DMS 273 (cell line): ENCODE data around the gene TNFAIP8L3.

Source experiments
- DNase-seq: peaks from one replicate; lab custom pipeline; 2025; ENCODE audit not compliant: unreplicated experiment; lab: John Stamatoyannopoulos, UW

TNFAIP8L3 gene

DNA sequence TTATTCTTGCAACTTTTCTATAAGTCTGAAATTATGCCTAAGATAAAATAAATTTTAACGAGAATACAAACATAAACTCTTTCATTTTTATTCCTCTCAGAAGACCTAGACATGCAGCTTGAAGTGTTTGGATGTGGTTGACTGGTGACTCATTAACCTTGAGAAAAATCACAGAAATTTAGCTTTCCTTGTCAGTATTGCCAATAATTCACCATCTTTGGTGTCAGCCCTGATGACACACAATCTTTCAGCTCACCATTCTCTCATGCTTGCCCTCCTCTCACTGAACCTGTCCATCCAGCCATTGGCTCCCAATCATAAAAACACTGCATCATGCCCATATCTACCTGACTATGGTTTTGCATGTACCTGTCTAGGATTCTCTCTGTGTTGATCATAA lies 22.6 kb upstream of the TNFAIP8L3 start:
- DNase-seq: no peak

DNA sequence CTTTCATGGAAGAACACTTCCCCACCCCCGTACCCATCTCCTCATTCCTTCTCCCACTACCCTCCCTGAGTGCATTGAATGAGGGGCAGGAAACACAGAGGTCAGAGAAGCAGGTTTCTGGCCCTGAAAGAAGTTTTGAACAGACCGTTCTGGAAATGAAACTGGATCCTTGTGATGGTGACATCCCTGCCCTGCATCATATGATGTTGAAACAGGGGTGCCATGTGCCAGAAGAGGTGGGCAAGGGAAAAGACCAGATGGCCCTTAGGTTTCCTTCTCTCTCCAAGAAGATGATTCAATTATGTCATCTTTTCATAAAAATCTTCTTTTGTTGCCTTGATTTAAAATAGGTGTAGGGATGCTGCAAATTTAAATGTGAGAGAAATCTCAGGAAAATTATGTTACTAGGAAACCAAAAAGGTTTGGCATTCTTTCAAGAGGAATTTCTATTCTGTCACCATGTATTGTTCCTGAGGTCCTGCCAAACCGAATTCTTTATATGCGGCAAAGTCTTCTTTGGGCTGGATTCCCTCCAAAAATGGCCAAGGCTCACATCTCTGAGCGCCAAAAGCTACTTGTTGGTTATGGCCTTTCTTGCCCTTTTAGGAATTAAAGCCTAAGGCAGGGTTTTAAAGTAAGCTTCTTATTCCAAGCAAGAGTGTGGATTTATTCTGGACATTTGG lies 19.9 kb upstream of the TNFAIP8L3 start:
- DNase-seq: peak; percentile 13

DNA sequence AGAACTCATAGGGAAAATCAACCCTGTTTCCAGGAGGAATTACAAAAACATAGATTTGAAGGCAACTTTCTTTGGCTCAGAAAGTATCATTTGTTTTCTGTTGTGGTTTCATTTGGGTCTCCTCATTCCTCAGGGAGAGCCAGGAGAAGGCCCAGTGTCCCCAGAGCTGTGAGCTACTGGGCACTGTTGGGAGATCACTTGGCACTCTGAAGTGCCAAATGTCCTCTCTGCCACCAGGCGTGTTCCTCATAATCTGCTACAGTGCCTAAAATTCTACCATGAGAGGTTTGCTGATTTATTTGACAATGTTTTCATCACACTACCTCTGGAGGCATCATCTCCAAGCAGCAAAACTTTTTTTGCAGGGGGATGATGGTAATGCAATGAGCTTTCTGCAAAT lies 17.4 kb upstream of the TNFAIP8L3 start:
- no peak for DNase-seq

DNA sequence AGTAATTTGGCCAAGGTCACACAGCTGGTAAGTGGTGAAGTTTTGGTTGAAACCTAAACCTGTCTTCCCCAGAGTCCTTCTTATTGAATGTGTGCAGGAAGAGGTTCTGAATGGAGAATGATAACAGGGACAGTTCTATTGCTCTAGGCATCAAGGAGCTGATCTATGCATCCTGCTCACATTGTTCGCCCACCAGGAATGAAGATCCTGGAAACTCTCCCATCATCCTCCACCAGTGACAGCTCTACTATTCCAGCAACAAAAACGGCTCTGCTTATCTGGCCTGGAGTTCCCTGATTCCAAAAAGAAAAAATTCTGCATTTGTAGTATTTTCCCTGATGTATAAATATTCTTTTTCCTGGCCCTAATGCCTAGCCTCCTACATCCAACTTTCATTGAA lies 16.4 kb upstream of the TNFAIP8L3 start:
- DNase-seq: no peak

DNA sequence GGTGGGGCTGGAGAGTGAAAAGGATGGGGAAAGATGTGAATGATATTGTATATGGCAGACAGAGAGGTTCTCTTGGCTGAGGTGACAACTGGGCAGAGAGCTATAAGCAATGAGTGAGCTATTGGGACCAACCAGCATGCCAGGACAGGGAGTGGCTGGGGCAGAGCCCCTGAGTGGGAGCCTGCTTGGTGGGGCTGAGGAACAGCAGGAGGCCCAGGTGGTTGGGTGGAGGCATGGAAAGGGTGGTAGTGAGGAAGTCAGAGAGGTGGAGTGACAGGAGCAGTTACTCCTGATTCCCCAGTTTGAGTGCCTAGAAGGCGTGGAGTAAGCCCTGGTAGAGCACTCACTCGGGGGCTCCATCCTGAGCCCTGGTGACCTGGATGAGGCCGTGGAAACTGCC lies 15.5 kb upstream of the TNFAIP8L3 start:
- DNase-seq: no peak

DNA sequence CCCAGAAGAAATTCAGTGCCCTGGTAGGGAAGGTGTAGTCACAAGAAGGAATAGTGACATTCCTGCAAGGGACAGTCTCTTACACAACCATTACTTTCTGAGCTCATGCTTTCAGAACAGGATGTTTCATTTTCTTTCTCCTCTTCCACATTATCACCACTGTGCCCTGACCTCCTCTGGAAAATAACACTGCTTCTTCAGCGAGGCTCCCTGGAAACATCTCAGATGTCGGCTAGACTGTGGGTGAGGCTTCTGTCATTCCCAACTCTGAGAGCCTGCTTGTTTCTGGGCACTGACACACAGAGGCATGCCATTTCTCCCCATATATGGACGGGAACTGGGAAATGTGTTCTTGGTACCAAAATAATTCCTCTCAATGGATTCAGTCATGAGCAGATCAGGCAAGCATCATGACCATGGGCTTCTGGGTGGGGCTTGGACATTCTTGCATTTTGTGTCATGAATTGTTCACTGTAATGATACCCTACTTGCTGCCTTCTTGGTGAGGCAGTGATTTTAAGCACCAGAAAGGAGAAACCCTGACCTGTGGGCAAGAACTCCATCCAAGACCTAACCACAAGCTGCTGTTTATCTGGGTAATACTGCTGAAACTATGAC lies 14.3 kb upstream of the TNFAIP8L3 start:
- no peak for DNase-seq

DNA sequence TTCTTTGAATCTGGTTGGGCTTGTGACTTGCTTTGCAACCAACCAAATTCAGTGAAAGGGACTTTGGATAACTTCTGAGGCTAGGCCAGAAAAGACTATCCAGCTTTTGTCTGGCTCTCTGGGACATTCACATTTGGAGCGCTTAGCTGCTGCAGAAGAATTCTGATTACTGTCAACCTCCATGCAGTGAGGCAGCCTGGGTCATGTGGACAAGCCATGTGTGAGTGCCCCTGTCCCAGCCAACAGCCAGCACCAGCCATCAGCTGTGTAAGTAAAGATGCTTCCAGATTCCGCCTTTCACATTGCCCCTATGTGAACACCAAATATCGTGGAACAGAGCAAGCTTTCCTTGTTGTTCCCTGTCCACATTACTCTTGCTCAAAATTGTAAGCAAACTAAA lies 12.9 kb upstream of the TNFAIP8L3 start:
- no peak for DNase-seq

DNA sequence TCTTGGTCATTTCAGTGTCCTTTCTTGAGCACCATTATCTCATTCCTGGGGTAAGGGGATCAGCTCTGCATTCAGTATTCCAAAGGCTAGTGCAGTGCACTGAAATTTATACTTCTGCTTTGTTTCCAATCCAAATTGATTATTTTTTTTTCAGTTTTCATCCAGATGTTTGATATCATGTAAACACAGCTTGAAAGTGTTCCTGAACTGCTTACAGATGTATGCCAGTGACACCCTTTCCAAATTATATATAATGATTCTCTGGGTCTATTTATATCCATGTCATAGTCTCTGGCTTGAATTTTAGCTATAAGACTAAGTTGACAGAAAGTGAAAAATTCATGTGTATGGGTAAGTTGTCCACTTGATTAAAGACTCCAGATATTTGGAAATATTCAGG lies 11.8 kb upstream of the TNFAIP8L3 start:
- no peak for DNase-seq

DNA sequence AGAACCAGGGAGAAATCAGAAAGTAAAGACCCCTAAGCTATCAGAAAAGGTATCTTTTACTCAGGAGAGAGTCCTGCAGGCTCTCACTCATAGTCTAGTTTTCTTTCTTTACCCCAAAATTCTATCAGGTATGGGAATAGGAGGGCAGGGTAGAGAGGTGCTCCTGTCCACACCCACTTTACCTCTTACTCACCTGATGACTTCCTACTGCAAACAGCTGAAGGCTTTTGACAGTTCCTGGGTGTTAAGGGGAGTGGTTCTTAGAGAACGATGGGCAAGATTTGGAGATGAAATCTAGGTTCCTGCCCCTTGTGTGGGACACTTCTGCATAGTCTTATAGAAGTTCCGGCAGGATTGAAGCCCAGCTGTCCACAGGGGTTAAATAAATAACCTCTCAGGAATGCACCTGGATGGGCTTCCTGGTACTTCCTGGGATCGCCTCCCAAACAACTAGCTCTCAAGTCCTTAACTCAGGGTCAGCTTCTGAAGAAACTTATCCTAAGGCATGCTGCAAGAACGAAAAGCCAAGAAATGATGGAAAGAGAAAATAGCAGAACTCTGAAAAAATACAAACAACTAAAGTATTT lies 10.8 kb upstream of the TNFAIP8L3 start:
- DNase-seq: no peak

DNA sequence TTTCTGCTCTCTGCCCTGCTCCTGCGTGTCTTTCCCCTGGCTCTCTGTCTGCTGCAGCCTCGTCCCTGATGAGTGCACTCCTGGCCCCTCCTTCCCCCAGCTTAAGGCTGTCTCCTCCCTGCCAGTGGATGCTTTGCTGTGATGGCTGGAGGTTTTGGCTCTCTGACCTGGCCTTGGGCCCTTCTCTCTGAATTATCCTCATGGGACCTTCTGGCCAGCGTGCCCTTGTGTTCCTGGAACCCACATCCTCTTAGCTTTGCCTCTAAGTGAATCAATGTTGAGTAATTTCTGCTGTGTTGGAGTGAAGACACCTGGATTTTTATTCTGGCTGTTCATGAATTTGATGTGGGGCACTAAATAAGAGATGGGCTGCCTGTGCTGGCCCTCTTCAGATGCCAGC lies 9.8 kb upstream of the TNFAIP8L3 start:
- no peak for DNase-seq

DNA sequence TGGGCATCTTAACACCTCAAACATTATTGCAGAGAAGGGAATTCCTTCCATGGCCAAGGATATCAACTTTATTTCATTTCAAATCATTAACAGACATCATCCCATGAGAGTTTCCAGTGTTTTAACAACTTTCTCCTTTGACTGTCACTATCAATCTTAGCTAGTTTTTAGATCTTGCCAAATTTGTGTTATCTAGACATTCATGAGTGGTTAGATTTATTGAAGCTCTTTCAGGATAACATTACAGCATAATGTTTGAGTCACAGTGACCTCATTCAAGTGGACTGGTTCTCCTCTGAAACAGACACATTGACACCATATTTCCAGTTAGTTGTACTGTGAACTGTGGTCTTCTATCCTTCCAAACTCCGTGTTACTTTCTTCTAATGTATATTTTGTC lies 8.6 kb upstream of the TNFAIP8L3 start:
- DNase-seq: no peak

DNA sequence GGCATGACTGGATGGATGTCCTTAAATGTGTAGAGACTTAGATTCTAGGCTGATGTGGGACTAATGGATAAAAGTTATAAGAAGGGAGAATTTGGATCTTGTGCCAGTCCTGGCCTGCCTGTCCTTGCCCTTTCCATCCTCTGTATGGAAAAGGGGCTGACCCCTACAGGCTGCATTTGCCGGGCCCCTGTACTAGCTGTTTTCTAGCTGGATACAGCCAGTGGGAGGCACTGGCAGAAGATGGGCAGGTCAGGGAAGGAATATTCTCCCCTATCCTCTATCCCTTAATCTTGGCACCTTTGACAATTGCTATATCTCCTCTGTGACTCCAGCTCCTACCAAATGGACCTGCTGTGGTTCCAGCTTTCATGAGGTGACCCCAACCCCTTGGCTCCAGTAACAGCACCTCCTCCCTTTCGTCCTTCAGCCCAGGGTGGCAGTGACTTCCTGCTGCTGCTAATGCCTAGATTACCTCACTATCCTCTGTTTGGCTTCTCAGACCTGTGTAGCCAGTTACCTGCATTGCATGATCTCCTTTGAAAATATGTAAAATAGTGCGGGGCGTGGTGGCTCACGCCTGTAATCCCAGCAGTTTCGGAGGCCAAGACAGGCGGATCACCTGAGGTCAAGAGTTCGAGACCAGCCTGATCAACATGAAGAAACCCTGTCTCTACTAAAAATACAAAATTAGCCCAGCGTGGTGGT lies 6.2 kb upstream of the TNFAIP8L3 start:
- DNase-seq: no peak

DNA sequence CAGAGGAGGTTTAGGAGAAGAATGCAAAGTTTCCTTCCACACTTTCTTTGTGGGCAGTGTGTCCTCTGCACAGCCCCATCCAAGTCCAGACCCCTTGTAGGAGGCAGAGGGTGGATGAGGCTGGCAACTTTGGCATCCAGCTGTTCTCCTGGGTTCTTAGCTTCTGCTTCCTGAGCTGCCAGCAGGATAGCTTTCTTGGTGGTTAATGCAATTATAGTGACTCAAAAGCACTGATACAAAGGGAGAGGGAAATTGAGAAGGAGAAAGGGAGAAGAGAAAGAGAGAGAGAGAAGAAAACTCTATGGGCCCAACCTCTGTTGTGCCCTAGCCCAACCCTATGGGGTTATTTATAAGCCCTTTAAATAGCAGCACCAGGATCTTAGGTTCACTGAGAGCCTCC lies 4.5 kb upstream of the TNFAIP8L3 start:
- DNase-seq: no peak

DNA sequence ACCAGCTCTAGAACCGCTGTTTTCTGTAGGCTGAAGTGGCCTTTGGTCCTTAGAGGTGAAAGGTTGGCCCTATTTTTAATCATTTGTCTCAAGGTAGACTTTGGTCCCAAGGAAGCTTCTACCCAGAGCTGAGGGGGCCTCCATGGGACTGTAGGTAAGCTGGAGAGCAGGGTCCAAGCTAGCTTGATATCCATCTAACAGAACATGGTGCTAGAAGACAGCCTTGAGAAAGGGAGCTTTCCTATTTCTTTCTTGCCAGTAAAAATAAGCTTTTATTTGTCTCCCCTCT lies 3.6 kb upstream of the TNFAIP8L3 start:
- no peak for DNase-seq

DNA sequence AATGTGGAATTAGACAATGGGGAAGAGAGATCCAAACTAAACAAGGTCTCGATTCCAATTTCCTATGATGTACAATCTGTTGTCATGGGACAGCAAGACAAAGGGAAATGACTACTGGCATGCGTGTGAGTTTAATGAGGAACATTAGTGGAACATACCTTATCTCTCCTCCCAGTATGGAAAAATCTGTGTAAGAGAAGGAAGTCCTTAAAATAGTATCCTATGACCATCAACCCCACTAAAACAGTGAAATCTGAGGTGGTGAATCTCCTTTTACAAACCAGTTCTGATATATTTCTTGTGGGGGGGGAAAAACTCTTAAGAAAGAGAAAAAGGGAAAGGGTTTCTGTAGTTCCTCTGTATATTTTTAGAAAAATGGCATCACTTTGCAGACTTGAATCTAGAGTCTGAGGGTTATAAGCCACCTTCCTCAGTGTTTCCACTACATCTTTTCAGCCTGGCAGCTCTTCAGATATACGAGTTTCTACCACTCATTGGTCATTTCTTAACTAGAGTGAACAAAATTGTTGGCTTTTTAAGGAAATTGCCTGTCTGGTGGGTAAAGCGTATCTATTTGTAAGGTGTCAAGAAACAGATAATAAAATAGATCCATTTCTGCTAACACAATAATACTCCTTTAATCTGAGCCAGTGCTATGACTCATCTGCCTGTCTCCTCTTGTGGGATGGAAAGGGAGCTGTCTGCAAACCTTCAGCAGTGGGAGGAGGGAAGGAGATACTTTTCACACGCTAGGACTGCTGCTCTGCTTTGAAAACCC lies 3.0 kb upstream of the TNFAIP8L3 start:
- DNase-seq: no peak

DNA sequence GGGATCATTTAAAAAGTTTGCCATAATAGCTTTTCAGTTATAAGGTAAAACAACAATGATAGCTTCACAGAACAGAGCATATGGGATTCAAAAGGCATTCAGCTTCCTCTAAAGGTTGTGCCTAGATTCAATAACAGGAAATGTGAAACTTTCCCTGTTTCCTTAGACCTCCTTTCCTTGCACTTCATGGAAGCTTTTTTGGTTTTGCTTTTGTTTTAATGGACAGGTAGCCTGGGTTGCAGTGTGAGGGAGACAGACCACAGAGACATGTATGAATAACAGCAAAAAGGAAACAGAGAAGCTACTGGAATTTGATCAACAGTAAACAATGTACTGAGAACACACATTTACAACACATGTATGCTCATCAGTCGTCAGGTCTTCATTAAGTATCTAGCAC lies 2.3 kb upstream of the TNFAIP8L3 start:
- no peak for DNase-seq

DNA sequence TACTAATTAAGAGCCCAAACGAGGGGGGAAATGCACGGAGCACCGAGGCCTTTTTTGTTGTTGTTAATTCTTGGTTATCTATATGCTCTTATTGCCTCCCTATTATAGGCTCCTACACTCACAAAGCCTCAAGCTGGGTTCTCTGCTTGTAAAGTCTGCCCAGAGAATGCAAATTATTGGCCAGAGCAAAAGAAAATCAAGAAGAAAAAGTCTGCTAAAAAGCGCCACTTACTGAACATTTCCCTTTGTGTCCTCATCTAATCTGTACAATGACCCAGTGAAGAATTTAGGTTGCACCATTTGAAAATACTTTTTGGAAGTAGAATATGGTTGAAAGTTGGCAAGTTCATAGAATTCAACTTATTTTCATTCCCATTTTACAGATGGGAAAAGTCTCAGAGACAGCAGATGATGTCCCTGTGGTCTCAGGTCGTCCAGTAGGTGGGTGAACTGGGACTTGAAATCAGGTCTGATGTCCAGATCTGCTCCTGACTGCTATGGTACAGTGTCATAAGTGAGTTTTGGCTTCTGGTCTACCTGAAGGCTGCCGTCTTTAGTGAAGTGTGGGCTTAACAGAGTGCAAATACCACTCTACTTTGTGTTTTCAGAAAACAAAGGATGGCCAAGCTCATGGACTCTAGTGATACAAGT lies 1.1 kb upstream of the TNFAIP8L3 start:
- no peak for DNase-seq

DNA sequence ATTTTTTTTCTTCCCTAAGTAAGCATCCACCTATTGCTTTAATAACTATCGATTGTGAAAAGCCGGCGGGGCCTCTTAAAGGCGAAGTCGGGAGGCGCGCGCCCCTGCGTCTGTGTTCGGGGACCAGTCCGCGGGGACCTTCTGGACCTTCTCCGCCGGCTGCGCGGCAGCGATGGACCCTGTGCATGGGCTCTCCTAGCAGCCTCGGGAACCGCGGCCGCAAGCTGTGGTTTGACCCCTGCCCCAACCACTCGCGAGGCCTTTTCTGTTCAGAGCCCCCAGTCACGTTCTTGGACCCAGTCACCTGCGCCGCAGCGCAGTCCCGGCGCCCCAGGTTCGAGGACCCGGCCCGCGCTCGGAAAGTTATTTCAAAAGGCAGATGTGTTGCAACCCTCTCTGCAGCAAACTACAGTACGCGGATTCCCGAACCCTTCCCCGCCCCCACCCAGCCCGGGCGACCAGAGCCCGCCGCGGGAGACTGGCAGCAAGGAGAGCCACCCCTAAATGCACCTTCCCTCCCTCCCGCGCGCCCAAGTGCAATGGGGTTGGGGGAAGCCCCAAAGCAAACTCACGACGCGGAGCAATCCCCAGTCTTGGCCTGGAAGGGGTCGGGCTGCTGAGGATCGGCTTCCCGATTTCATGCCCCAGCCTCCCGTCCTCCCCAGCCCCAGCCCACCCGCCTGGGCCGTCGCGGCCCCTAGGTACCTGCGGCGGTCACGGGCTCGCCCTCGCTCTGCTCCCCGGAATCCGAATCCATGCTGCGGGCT lies 684 bp downstream of the TNFAIP8L3 start:
- peak; percentile 35 for DNase-seq

DNA sequence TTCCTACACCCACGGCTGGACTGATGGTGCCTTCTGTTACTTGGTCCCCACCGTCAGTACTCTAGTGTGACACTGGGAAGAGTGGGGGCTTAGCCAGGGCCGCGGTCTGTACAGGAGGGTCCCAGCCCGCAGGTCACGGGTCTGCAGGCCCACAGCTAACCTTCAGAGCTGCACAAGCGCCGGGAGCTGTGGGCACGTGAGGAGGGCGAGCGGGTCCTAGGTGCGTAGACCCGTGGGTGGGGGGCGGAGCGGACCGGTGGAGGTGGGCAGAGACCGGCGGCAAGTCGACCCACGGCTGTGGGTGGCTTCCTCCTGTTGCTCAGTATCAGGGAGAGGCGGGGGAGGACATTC lies 1.2 kb downstream of the TNFAIP8L3 start:
- no peak for DNase-seq

DNA sequence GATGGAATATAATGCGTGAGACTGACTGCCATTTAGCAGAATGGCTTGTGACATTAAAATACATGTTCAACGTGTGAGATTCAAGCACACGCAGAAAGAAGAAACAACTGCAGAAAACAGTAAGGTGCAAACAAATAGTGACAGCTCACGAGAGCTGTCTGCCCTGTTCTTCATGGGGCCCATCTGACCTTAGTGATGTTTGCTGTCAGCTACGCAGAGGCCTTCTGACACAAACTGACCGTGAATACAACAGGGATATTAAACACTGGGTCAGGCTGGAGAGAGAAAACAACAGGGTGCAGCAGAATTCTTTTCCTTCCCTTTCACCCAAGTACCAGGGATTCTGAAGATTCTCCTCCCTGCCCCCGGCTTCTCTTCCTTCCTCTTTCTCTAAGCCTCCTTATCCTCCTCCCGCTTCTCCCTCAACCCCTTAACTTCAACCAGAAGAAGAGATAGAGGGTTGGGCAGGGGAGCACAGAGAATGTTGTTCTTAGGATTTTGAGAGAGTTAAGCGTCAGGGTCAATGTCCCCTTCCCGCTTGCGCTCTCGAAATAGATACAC lies 2.1 kb downstream of the TNFAIP8L3 start:
- DNase-seq: no peak
